GM12874 (cell line): Measurements from ENCODE around the gene HOMEZ.

Source experiments
- CTCF ChIP-seq: IDR thresholded peaks from 2 replicates; pipeline ENCODE4 v1.5.1; 2011; ENCODE audit warnings: low read depth, mild to moderate bottlenecking, control low read depth, low read length, moderate library complexity; ENCODE audit not compliant: insufficient read depth

HOMEZ gene

GRCh38 chr14:23227566-23227965, 58.4 kb downstream of the HOMEZ start:
- TF ChIP-seq CTCF = no peak
